NCI-H2029 treated with DMSO at 0.1 percent for 48 hours (cell line): ENCODE data around the gene RANBP17.
"Not testable (repeated sequence)": the region's sequence is repeated elsewhere in the genome, so short reads cannot be mapped to it uniquely, and the experiment has no call there.

Experiments
- DNase-seq: peaks from one replicate; lab custom pipeline; 2025; lab: John Stamatoyannopoulos, UW

Gene RANBP17

GRCh38 chr5:170861917-170862766, at the start of gene RANBP17:
RANBP17 (plus strand) TSS chr5:170862018.
- DNase-seq: peak; percentile 33

- no peak for DNase-seq
These were observed 48.6 kb upstream of the RANBP17 start for GRCh38 chr5:170813231-170813630.

DNA sequence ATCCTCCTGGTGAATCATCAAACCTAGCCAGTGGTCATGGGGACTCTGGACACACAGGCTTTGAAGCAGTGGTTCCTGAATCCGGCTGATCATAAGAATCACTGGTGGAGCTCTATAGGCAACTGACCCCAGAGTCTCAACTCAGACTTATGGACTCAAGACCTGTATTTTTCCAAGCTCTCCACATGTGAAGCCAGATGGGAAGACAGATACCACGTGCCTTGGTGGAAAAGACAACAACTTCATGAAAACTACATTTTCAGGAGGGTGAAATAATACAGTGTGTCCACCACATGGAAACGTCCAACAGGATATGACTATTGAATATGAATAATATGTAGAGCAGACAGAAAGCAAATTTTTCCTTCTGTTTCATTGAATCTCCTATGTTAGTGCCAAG, 44.6 kb upstream of the RANBP17 start:
- no peak for DNase-seq

GRCh38 chr5:170818232-170818631, 43.6 kb upstream of the RANBP17 start:
- DNase-seq: no peak

- DNase-seq: no peak
These were observed 42.0 kb upstream of the RANBP17 start for GRCh38 chr5:170819824-170820223.

DNA sequence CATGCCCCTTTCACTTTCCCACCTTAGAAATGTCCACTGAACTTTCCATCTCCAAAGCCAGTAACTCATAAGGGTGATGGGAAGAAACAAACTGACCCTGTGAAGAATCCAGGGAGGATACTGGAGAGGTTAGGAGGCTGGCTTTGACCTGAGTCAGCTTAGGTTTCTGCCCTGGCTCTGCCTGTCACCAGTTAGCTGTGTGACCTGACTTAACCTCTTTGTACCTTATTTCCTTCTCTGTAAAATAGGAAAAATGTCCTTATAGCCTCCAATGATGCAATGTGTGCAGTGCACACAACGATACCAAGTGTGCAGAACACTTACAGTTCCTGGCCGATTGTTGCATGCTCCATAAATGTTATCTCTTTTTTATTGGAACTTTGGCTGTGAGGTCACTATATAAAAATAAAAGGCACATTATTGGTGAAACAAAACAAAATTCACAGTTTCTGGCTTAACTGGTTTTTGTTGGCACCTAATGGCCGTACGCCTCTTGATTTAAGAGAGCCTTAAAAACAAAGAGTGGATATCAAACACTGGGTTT, 40.5 kb upstream of the RANBP17 start:
- DNase-seq: peak; percentile 4

GRCh38 chr5:170826117-170826516, 35.7 kb upstream of the RANBP17 start:
- DNase-seq: no peak

DNA sequence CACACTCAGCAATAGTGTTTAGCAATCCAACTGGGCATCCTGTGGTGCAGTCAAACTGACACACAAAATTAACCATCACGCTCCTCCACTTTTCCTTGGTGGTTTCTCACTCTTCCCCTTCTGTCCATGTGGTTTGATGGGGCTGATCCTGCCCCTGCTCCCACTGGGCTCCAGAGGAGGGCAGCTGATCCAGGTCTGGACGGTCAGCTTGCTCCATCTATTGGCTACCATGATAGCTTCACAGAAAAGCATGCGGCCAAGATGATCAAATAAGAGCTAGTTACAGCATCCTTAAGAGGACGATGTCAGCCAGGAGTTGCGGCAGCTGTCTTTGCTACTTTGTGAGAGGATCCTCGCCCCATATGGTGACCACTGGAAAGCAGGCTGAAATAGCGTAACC, 29.6 kb upstream of the RANBP17 start:
- DNase-seq: no peak

DNA sequence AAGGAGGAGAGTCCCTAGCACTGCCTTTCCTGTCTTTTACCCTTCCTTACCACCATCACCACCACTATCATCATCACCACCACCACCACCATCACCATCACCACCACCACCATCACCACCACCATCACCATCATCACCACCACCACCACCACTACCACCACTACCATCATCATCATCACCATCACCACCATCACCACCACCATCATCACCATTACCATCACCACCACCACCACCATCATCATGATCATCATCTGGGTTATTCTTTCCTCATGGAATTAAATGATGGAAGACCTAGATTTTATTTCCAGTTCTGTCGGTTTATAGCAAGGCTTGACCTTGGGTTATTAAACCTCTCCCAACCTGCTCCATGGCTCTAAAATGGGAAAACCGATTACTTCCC, 27.8 kb upstream of the RANBP17 start:
- not testable (repeated sequence) for DNase-seq

GRCh38 chr5:170836226-170836625, 25.6 kb upstream of the RANBP17 start:
- DNase-seq: no peak

- no peak for DNase-seq
These were observed 17.9 kb upstream of the RANBP17 start for GRCh38 chr5:170843870-170844269.

DNA sequence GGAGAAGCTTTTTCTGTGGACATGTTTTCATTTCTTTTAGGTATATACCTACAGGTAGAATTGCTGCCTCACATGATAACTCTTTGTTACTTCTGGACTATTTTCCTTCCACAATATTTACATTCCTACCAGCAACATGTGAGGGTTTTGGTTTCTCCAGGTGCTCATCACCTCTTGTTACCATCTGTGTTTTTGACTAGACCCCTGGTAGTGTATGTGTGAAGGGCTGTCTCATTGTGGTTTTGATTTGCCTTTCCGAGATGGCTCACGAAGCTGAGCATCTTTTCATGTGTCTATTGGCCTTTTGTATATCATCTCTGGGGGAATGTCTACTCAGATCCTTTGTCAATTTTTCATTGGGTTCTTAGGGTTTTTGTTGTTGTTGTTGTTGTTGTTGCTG, 17.2 kb upstream of the RANBP17 start:
- no peak for DNase-seq

DNA sequence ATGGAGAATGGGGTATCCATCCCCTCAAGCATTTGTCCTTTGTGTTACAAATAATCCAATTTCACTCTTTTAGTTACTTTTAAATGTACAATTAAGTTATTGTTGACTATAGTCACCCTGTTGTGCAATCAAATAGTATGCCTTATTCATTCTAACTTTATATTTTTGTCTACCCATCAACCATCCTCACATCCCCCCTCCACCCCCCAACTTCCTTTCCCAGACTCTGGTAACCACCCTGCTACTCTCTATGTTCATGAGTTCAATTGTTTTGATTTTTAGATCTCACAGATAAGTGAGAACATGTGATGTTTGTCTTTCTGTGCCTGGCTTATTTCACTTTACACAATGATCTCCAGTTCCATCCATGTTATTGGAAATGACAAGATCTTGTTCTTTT, 15.4 kb upstream of the RANBP17 start:
- DNase-seq: no peak

- DNase-seq: no peak
These were observed 15.0 kb upstream of the RANBP17 start for GRCh38 chr5:170846846-170847245.

GRCh38 chr5:170848033-170848432, 13.8 kb upstream of the RANBP17 start:
- no peak for DNase-seq

DNA sequence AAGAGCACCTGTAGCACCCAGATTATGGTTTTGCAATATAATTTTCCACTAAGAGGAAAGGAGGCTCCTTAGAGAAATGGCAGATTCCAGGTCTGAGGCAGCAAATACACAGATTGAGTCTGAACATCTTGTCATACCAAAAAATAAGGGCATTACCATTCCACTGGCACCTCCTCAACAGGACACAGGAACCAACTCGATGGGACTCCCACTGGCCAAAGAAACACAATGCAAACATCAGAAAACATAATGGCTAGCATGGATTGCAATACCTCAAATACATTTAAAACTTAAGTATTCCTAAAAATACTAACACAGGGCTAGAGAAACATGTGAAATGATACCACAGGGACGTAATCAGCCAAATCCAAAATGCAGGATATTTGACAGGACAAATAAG, 12.4 kb upstream of the RANBP17 start:
- no peak for DNase-seq

DNA sequence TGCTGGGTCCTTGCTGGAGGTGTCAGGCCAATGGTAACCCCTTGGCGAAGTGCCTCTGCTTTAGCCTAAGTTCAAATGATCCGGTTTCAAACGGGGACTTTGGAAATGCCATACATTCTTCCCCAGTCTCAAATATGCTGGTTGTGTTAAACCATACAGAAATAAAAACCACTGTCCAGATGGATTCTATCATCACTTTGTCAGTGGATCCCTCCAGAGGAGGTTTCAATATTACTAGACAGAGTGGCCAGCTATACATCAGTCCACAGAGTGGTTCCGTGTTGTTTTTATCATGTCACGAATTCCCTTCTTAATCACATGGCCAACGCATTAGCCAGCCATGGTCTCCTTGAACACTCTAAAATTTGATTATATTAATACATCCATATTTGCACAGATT, 7.3 kb upstream of the RANBP17 start:
- DNase-seq: no peak

DNA sequence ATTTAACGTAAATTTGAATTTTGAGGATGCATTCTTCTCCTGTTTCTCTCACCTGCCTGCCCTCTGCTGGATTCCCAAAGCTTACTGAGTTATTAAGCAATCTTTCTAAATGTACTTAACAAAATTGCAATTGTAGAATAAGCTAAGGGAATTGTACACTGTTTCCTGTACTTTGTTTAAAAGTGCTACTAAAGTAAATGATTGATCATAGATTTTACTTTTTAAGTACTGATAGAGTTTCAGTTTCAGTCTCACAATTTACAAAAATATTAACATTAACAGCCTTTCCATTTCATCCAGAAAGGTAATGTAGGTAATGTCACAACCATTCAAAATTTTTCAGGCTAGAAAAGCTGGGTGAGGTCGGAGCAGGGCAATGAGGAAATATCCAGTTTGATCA, 4.8 kb upstream of the RANBP17 start:
- no peak for DNase-seq

- no peak for DNase-seq
These were observed 1.4 kb upstream of the RANBP17 start for GRCh38 chr5:170860415-170860814.

DNA sequence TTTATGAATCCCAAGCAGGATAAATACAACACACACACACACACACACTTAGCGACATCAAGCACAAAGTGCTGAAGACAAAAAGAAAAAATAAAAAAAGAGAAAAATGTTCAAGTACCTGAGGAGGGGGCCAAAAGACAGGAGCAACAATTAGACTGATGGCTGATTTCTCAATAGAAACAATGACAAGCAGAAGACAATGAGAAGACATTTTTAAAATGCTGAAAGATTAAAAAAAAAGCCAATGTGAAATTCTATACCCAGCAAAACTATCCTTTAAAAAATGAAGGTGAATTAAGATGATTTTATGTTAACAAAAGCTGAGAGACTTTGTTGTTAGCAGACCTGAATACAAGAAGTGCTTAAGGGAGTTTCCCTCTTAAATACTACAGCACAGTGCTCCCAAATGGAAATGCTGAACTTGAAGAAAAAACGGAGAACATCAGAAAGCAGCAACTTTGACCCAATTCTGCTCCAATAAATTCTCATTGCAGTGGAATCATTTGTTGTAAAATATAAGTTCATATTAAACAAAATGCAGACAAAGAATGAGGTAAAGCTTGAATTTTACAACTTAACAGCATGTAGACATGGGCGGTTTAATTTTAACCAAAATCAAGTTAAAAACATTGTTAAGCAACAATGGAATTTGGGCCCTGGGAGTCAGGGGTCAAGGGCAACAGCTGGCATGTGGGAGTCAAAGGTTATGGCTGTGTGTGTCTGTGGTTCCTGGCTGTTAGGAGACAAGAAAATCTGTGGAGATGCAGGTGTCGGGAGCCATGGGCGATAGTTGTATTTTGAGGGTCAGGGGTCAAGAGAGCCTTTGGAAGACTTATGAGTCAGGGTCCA, 776 bp upstream of the RANBP17 start:
- no peak for DNase-seq

- no peak for DNase-seq
These were observed 226 bp upstream of the RANBP17 start for GRCh38 chr5:170861667-170861916.

DNA sequence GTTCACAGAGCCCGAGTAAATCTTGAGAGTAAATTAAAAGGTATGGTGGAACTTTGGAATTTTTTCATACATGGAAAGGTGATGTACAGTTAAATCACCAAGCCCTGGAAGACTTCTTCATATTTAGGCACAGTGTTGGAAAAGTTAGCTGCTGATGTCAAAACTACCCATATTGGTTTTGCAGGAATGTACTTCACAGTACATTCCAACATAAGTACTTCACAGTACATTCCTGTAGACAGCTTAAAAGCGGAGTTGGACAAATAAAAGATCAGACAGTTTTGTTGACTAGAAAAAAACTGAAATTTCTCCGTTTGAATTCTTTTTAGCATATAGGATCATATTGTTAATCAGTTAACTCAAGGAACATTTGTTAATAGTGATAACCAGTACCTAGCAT, 1.8 kb downstream of the RANBP17 start:
- no peak for DNase-seq

- DNase-seq: no peak
These were observed 3.8 kb downstream of the RANBP17 start for GRCh38 chr5:170865622-170866021.
